Gastroesophageal sphincter (tissue), 3 donors: ENCODE data around the gene SLAMF1.

Experiments
- CTCF ChIP-seq, 4 experiments: fragments of 200-600 bp in 2 of 4; fragments of 450-650 bp in 2 of 4; sonication (generic) in 1 of 4; IDR thresholded peaks; one replicate each; pipeline ENCODE4 v1.5.1; 2017 to 2019; ENCODE audit warnings: antibody characterized with exemption in 4 of 4, mild to moderate bottlenecking in 2 of 4, moderate library complexity in 2 of 4
- EP300 ChIP-seq: sonication (generic); formaldehyde crosslinking; IDR thresholded peaks from one replicate; pipeline ENCODE4 v1.6.1; 2017; ENCODE audit warnings: antibody characterized with exemption, mild to moderate bottlenecking

GRCh38 chr1:160578525-160579191 is 68.2 kb downstream of the SLAMF1 start:
- no peak for TF ChIP-seq CTCF (IDR thresholded peaks at IDR 0.05)
- no peak for TF ChIP-seq EP300
